Activated CD8-positive, alpha-beta memory T cell treated with anti-CD3 and anti-CD28 coated beads, Interleukin-2, amount 50 U/mL, for 24 hours (primary cell): ENCODE data around the gene HLCS.

Experiments
- DNase-seq: peaks from one replicate; pipeline ENCODE4 v3.0.0-alpha.2; 2020; ENCODE audit errors: extremely low read depth

The HLCS gene

DNA sequence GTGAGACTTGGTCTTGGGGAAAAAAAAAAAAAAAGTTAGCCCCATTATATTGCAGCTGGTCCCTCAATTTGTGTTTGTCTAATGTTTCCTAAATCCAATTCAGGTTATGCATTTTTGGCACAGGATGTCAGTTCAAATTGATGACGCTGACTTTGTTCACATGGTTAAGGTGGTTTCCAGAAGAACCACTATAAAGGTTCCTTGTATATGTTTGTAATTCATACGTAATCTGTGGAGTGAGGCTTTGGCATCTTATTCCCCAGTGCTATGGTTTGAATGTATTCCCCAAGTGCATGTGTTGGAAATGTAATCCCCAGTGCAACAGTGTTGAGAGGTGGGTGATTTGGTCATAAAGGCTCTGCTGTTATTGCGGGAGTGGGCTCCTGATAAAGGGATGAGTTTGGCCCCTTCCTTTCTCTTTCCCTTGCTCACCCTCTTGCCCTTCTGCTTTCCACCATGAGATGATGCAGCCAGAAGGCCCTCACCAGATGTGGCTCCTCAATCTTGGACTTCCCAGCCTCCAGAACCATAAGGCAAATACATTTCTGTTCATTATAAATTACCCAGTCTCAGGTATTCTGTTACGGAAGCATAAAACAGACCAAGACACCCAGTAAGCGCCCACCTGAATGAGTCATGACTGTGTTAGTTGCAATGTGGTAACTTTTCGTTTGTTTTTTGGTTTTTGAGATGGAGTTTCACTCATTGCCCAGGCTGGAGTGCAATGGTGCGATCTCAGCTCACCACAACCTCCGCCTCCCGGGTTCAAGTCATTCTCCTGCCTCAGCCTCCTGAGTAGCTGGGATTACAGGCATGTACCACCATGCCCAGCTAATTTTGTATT lies 19.5 kb upstream of the HLCS start:
- DNase-seq = no peak

DNA sequence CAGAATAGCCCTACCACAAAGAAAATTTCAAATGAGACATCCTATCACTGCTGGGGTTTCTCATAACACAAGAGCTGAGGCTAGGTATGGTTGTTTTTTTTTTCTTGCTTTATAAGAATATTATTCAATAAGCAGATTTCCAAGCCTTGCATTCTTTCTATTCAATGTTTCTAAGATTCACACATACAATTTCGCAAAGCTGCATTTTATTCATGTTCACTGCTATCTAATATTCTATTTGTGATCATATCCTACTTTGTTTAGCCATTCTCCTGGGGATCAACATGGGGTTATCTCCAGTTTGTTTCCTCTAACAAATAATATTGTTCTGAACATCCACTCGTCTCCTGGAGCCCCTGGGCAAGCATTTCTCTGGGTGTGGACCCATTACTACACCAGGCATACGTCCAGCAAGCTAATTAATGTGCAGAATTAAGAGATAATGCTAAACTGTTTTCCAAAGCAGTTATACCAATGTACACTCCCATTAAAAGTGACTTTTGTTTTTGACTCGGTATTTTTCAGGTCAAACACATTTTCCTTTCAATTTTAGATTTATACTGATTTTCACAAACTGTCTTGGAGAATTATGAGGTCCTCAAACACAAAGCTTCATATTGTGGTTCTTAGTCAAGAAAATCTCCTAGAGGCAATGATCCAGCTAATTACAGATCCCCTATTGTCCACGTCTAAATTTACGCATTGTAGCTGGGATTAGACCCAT lies 15.7 kb upstream of the HLCS start:
- no peak for DNase-seq

DNA sequence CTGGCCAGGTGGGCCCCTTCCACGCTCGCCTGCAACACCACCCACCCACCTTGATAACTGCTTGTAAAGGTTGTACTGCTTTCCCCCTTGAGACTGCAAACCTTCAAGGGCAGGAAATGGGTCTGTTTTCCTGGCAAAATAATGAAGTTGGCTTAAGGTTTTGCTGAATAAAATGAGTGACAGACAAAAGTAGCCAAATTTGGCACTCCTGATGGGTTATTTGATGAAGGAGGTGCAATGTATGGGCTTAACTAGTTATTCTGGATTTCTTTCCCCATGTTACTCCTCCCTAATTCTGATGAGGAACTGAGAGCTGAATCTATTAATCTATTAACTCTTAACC lies 14.6 kb upstream of the HLCS start:
- DNase-seq = no peak

DNA sequence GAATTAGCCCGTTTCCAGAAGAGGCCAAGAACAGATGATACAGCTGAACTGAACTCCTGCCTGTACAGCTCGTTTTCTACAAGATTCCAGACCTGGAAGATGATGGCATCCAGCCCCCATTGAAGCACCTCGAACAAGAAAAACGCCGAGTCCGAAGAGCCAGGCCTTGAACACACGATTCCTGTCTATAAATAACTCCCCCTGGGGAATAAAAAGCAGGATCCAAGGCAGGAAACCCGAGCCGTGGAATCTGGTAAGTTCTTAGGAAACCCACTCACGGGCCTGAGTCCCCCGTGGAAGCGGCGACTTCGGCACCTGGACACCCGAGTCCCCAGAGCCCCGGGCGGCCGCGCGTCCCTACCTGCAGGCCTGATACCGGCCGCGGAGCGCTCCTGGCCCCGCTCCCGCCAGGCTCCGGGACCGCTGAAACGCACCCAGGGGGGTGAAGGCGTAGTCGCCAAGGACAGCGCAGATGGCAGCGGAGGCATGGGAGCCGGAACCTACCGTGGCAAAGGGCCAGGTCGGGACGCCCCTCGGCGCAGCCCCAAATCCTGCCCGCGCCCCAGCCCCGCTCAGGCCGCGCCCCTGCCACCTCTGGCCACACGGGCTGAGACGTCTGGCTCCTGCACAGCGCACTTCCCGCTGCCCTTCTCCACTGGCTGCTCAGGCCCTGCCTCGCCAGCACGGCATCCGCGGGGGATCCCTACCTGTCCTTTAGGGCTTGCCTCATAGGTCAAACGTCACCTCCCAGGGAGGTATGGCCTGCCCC lies 14.0 kb upstream of the HLCS start:
- DNase-seq = no peak

- no peak for DNase-seq
Observed at GRCh38 chr21:36976882-36977651, 10.6 kb upstream of the HLCS start.

DNA sequence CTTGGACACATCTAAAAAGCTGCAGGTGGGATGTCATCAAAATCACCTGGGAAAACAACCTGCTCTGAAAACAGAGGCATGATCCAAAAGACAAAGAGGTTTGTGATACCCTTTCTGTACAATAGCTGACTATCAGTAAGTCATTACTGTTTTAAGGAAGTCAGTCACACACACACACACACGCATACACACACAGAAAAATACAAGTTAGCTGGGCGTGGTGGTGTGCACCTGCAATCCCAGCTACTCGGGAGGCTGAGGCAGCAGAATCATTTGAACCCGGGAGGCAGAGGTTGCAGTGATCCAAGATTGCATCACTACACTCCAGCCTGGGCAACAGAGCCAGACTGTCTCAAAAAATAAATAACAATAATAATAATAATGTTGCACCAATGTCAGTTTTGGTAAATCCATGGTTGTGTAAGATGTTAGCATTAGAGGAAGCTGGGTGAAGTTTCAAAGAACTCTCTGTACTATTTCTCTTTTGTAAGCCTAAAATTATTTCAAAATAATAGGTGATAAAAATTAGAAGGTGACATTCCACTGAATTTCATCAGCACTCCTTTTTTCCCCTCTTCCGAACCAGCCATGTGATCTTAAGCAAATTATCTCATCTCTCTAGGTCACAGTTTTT lies 9.9 kb upstream of the HLCS start:
- DNase-seq = no peak

- no peak for DNase-seq
Observed at GRCh38 chr21:36974851-36975192, 8.4 kb upstream of the HLCS start.

- no peak for DNase-seq
Observed at GRCh38 chr21:36973986-36974850, 7.7 kb upstream of the HLCS start.

DNA sequence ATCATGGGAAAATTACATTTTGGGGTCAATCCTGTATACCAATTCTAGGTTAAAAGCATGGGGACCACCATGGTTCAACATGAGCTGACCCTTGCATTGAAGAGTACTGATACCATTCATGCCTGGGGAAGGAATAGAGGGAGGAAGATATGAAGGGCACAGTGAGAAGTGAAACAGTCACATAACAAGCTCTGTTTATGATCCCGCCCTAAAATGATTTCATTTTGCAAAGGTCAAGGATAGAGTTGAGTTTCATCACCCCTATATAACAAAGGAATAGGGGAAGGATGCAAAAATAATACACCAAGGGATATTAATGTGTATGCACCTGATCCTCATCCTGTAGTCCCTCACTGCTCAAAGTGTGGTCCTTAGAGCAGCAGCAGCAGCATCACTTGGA lies 2.5 kb upstream of the HLCS start:
- DNase-seq = no peak

- DNase-seq = no peak
Observed at GRCh38 chr21:36968414-36968813, 1.9 kb upstream of the HLCS start.

DNA sequence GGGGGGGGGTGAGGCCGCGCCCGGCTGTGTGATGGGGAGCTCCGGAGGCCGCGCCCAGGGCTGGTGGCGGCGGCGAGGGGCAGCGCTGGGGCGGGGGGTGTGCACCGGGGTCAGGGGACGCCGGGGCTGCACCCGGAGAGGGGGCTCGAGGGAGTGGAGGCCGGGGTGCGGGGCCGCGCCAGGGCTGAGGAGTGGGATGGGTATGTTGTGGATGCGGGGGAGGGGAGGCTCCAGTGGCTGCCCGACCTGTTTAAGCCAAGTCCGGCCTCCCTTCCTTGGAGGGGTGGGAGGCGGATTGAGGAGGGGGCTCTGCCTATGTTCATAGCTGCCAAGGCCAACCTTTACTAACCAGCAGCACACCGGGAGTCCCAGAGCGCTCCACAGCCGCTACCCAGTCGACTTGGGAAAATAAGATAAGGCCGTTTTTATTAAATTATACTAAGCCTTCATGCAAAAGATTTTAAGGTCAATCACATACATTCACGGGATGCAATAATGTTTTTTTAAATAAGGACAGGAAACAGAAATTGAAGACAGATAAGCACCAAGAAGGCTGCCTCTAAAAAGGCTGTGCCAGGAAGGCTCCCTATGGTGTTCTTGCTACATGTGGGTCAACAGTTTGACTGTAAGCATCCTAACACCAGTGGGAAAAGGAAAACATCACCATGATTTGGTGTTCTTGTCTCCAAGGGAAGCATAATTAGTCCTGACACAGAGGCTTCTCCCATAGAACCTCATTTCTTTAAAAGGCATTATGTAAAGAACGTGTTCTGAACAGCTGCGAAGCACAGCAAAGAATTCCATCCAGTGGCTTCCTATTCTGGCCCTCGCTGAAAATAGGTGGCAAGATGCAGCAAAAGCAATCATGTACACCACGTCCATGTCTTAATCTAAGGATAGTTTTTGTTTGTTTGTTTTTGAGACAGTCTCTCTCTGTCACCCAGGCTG lies 626 bp upstream of the HLCS start:
- no peak for DNase-seq

- no peak for DNase-seq
Observed at GRCh38 chr21:36965720-36966065, 776 bp downstream of the HLCS start.

- DNase-seq = no peak
Observed at GRCh38 chr21:36964827-36965719, 1.4 kb downstream of the HLCS start.

GRCh38 chr21:36964398-36964797 lies 2.1 kb downstream of the HLCS start:
- DNase-seq = no peak

DNA sequence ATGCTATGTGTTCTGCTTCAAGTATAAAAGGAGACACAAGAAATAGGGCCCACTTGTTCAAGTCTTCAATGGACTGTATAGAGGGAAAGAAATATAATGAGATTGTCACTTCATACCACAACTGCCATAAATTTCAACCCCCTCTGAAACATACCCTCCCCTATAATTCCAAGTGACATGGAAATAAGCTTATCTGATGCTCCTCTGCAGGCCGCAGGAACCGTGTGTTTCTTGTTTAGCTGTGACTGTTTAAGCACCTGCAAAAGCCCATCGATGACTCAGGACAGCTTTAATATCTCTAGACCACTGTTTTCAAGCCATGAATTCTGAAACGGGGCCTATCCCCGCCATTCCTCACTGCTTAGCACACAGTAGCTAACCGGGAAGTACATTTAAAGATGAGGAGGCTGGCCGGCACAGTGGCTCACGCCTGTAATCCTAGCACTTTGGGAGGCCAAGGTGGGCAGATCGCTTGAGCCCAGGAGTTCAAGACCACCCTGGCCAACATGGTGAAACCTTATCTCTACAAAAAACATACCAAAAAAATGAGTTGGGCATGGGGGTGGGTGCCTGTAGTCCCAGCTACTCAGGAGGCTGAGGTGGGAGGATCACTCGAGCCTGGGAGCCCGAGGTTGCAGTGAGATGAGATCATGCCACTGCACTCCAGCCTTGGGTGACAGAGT lies 4.2 kb downstream of the HLCS start:
- DNase-seq = no peak

DNA sequence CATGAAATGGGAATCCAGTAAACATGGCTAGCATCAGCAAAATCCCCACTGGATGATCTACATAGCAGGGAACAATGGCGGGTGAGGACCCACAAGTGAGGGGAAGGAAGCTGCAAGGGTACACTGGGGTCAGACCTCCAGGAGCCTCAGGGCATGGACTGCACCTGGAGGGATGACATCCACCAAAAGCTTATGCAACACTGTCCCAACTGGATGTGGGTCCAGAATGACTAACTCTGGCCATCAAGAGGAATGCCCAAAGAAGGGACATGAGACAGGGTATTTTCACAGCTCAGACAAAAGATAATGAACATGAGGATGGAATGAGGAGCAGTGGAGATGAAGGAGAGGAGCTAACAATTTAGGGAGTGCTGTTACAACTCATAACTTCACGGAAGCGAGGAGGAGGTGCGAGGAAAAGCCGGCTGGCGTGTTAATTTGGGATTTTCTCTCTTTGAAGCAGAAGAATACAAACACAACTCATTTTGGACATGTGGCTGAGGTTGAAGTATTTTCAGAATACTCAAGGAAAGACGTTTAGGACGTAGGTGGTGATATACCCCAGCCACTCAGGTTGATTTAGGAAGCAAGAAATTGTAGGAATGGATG lies 5.7 kb downstream of the HLCS start:
- no peak for DNase-seq

- DNase-seq = no peak
Observed at GRCh38 chr21:36959020-36959835, 7.2 kb downstream of the HLCS start.
